ENCODE measurements around the gene DECR2. TPM values are rescaled to one million over a fixed set of nuclear protein-coding genes. Genes with fewer than 3 reads are reported as not detected.
A peak's percentile ranks its signal among the peaks of the same experiment; 100 is the strongest.

Gene DECR2
- total and polyA plus RNA-seq, 9 of the 15 experiments (the other 6 are each of a cell fraction or from before 2014, with no cell fraction given): 1.0 to 31.9 (median 10.3) TPM

DNA sequence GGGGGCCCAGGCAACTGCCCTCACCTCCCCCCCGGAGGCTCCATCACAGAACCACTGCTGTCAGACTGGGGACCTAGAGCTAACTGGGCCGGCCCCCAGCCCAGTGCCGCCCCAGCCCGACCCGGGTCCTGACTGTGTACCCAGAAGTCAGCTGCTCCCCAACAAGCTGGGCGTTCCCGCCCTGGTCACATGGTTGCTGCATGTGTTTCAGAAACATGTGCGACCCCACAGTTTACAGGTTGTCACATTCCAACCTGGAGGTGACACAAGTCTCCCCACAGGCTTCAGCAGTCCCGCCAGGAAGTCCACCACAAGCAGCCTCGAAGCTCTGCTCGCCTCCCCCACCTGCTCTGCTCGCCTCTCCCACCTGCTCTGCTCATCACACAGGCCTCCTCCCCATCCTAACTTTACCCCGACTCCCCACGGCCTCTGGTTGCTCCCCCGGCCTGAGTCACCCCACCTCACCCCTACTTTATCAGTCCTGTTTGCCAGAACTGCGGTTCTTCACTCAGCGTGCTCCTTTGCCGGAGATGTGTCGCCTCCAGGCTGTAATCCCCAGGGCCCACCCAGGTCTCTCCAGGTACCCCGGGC is 32.3 kb upstream of the DECR2 start (continued):
- TF ChIP-seq, protein P1, sequence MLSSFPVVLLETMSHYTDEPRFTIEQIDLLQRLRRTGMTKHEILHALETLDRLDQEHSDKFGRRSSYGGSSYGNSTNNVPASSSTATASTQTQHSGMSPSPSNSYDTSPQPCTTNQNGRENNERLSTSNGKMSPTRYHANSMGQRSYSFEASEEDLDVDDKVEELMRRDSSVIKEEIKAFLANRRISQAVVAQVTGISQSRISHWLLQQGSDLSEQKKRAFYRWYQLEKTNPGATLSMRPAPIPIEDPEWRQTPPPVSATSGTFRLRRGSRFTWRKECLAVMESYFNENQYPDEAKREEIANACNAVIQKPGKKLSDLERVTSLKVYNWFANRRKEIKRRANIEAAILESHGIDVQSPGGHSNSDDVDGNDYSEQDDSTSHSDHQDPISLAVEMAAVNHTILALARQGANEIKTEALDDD (IDR thresholded peaks at IDR 0.05): no peak
- TF ChIP-seq ZNF175 (CRISPR knock-in tag; IDR thresholded peaks at IDR 0.05; ENCODE audit: low read depth) (no peak), RBBP5 (IDR thresholded peaks at IDR 0.05; ENCODE audit: borderline replicate concordance, insufficient read depth, low read length, poor library complexity, severe bottlenecking) (no peak), SMAD2 (IDR thresholded peaks at IDR 0.05; ENCODE audit: low read depth, low read length) (no peak), EP400 (IDR thresholded peaks at IDR 0.05) (peak; percentile 14; the same call in 1 of the 2 replicates), JUNB (CRISPR knock-in tag; conservative IDR thresholded peaks at IDR 0.05) (no peak), FOXK1 (CRISPR knock-in tag; IDR thresholded peaks at IDR 0.05; ENCODE audit: borderline replicate concordance) (no peak), BRF1 (IDR thresholded peaks at IDR 0.05; ENCODE audit: borderline replicate concordance, extremely low read depth, insufficient read length) (no peak)
- TF ChIP-seq, protein P2, sequence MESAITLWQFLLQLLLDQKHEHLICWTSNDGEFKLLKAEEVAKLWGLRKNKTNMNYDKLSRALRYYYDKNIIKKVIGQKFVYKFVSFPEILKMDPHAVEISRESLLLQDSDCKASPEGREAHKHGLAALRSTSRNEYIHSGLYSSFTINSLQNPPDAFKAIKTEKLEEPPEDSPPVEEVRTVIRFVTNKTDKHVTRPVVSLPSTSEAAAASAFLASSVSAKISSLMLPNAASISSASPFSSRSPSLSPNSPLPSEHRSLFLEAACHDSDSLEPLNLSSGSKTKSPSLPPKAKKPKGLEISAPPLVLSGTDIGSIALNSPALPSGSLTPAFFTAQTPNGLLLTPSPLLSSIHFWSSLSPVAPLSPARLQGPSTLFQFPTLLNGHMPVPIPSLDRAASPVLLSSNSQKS (CRISPR knock-in tag; IDR thresholded peaks at IDR 0.05): no peak
- TF ChIP-seq, protein P3, sequence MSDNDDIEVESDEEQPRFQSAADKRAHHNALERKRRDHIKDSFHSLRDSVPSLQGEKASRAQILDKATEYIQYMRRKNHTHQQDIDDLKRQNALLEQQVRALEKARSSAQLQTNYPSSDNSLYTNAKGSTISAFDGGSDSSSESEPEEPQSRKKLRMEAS (CRISPR knock-in tag; IDR thresholded peaks at IDR 0.05): peak; percentile 78
- TF ChIP-seq, protein P4, sequence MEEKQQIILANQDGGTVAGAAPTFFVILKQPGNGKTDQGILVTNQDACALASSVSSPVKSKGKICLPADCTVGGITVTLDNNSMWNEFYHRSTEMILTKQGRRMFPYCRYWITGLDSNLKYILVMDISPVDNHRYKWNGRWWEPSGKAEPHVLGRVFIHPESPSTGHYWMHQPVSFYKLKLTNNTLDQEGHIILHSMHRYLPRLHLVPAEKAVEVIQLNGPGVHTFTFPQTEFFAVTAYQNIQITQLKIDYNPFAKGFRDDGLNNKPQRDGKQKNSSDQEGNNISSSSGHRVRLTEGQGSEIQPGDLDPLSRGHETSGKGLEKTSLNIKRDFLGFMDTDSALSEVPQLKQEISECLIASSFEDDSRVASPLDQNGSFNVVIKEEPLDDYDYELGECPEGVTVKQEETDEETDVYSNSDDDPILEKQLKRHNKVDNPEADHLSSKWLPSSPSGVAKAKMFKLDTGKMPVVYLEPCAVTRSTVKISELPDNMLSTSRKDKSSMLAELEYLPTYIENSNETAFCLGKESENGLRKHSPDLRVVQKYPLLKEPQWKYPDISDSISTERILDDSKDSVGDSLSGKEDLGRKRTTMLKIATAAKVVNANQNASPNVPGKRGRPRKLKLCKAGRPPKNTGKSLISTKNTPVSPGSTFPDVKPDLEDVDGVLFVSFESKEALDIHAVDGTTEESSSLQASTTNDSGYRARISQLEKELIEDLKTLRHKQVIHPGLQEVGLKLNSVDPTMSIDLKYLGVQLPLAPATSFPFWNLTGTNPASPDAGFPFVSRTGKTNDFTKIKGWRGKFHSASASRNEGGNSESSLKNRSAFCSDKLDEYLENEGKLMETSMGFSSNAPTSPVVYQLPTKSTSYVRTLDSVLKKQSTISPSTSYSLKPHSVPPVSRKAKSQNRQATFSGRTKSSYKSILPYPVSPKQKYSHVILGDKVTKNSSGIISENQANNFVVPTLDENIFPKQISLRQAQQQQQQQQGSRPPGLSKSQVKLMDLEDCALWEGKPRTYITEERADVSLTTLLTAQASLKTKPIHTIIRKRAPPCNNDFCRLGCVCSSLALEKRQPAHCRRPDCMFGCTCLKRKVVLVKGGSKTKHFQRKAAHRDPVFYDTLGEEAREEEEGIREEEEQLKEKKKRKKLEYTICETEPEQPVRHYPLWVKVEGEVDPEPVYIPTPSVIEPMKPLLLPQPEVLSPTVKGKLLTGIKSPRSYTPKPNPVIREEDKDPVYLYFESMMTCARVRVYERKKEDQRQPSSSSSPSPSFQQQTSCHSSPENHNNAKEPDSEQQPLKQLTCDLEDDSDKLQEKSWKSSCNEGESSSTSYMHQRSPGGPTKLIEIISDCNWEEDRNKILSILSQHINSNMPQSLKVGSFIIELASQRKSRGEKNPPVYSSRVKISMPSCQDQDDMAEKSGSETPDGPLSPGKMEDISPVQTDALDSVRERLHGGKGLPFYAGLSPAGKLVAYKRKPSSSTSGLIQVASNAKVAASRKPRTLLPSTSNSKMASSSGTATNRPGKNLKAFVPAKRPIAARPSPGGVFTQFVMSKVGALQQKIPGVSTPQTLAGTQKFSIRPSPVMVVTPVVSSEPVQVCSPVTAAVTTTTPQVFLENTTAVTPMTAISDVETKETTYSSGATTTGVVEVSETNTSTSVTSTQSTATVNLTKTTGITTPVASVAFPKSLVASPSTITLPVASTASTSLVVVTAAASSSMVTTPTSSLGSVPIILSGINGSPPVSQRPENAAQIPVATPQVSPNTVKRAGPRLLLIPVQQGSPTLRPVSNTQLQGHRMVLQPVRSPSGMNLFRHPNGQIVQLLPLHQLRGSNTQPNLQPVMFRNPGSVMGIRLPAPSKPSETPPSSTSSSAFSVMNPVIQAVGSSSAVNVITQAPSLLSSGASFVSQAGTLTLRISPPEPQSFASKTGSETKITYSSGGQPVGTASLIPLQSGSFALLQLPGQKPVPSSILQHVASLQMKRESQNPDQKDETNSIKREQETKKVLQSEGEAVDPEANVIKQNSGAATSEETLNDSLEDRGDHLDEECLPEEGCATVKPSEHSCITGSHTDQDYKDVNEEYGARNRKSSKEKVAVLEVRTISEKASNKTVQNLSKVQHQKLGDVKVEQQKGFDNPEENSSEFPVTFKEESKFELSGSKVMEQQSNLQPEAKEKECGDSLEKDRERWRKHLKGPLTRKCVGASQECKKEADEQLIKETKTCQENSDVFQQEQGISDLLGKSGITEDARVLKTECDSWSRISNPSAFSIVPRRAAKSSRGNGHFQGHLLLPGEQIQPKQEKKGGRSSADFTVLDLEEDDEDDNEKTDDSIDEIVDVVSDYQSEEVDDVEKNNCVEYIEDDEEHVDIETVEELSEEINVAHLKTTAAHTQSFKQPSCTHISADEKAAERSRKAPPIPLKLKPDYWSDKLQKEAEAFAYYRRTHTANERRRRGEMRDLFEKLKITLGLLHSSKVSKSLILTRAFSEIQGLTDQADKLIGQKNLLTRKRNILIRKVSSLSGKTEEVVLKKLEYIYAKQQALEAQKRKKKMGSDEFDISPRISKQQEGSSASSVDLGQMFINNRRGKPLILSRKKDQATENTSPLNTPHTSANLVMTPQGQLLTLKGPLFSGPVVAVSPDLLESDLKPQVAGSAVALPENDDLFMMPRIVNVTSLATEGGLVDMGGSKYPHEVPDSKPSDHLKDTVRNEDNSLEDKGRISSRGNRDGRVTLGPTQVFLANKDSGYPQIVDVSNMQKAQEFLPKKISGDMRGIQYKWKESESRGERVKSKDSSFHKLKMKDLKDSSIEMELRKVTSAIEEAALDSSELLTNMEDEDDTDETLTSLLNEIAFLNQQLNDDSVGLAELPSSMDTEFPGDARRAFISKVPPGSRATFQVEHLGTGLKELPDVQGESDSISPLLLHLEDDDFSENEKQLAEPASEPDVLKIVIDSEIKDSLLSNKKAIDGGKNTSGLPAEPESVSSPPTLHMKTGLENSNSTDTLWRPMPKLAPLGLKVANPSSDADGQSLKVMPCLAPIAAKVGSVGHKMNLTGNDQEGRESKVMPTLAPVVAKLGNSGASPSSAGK (IDR thresholded peaks at IDR 0.05): peak; percentile 64
- TF ChIP-seq, protein P5, sequence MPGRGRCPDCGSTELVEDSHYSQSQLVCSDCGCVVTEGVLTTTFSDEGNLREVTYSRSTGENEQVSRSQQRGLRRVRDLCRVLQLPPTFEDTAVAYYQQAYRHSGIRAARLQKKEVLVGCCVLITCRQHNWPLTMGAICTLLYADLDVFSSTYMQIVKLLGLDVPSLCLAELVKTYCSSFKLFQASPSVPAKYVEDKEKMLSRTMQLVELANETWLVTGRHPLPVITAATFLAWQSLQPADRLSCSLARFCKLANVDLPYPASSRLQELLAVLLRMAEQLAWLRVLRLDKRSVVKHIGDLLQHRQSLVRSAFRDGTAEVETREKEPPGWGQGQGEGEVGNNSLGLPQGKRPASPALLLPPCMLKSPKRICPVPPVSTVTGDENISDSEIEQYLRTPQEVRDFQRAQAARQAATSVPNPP (IDR thresholded peaks at IDR 0.05; ENCODE audit: borderline replicate concordance, insufficient read depth, insufficient read length): no peak

Data from K562 (cell line).